HepG2 (cell line): ENCODE results near the gene MVP. TPM values are rescaled to one million over a fixed set of nuclear protein-coding genes. Genes with fewer than 3 reads are reported as not detected.

Experiments
- ADNP ChIP-seq: sonication (generic); formaldehyde crosslinking; IDR thresholded peaks from 2 replicates; pipeline ENCODE4 v1.4.0; 2020; ENCODE audit warnings: missing genetic modification reagents
- ARNT2 ChIP-seq: sonication (generic); formaldehyde crosslinking; IDR thresholded peaks from 2 replicates; pipeline ENCODE4 v1.8.0; 2022; ENCODE audit warnings: mild to moderate bottlenecking, low read depth, missing genetic modification reagents, moderate library complexity
- HBP1 ChIP-seq: IDR thresholded peaks from 2 replicates; pipeline ENCODE4 v1.6.1; 2016; ENCODE audit warnings: low read depth, control low read depth
- HMG20B ChIP-seq: conservative IDR thresholded peaks from 2 replicates; pipeline ENCODE4 v1.6.1; 2016; ENCODE audit warnings: missing genetic modification reagents, missing compliant biosample characterization
- MAF1 ChIP-seq: sonication (generic); formaldehyde crosslinking; IDR thresholded peaks from 2 replicates; pipeline ENCODE4 v1.5.0; 2020; ENCODE audit warnings: missing genetic modification reagents, borderline replicate concordance
- REL ChIP-seq: sonication (generic); formaldehyde crosslinking; conservative IDR thresholded peaks from 2 replicates; pipeline ENCODE4 v1.8.0; 2022; ENCODE audit warnings: mild to moderate bottlenecking, missing genetic modification reagents, moderate library complexity
- RERE ChIP-seq: IDR thresholded peaks from 2 replicates; pipeline ENCODE4 v1.6.1; 2016; ENCODE audit warnings: low read depth, missing genetic modification reagents, missing compliant biosample characterization
- ZNF274 ChIP-seq: sonication (generic); formaldehyde crosslinking; IDR thresholded peaks from 2 replicates; pipeline ENCODE4 v1.5.1; 2020; ENCODE audit warnings: mild to moderate bottlenecking, missing genetic modification reagents
- ZNF367 ChIP-seq: sonication (generic); formaldehyde crosslinking; IDR thresholded peaks from 2 replicates; pipeline ENCODE4 v1.4.0; 2020; ENCODE audit warnings: missing genetic modification reagents, borderline replicate concordance
- ZNF460 ChIP-seq: sonication (generic); formaldehyde crosslinking; IDR thresholded peaks from 2 replicates; pipeline ENCODE4 v1.5.1; 2020; ENCODE audit warnings: missing genetic modification reagents, mild to moderate bottlenecking, borderline replicate concordance
- ZNF496 ChIP-seq: sonication (generic); formaldehyde crosslinking; IDR thresholded peaks from 2 replicates; pipeline ENCODE4 v1.8.1; 2023; ENCODE audit warnings: mild to moderate bottlenecking, moderate library complexity, missing genetic modification reagents; ENCODE audit not compliant: insufficient replicate concordance
- ZNF639 ChIP-seq: conservative IDR thresholded peaks from 2 replicates; pipeline ENCODE4 v1.6.1; 2018; ENCODE audit warnings: missing genetic modification reagents
- polyA plus RNA-seq, 8 experiments: library from polyadenylated mRNA; depleted of rRNA in 3 of 8; stranded (reverse) in 7 of 8; unstranded in 1 of 8; fragments of >200 nt; fragmentation: Illumina TruSeq in 4 of 8; extraction: Trizol in 4 of 8; gene quantifications; 2 replicates each; pipeline versions ENCODE4 v1.2.1 to v1.2.3, GENCODE V29; 2011 to 2016; ENCODE audit warnings: low read depth in 4 of 8, missing spikeins in 1 of 8, mixed read lengths in 1 of 8; ENCODE audit not compliant: insufficient read depth in 1 of 8
- total RNA-seq, 5 experiments: library from RNA; depleted of rRNA; stranded (reverse); fragments of >200 nt; fragmentation: Illumina TruSeq; extraction: Trizol; gene quantifications; 2 replicates each; pipeline ENCODE4 v1.2.3, GENCODE V29; 2016; ENCODE audit warnings: low read depth in 1 of 5
- TF ChIP-seq, protein P1 (sequence below): IDR thresholded peaks from 2 replicates; pipeline ENCODE4 v1.6.1; 2016; ENCODE audit warnings: low read depth
- TF ChIP-seq, protein P2 (sequence below): sonication (generic); formaldehyde crosslinking; IDR thresholded peaks from 2 replicates; pipeline ENCODE4 v1.4.0; 2020; ENCODE audit warnings: missing genetic modification reagents, borderline replicate concordance

MVP gene
- total and polyA plus RNA-seq, 2 of the 13 experiments (the other 11 are each of a cell fraction or from before 2014, with no cell fraction given): 22.9 to 43.5 TPM

DNA sequence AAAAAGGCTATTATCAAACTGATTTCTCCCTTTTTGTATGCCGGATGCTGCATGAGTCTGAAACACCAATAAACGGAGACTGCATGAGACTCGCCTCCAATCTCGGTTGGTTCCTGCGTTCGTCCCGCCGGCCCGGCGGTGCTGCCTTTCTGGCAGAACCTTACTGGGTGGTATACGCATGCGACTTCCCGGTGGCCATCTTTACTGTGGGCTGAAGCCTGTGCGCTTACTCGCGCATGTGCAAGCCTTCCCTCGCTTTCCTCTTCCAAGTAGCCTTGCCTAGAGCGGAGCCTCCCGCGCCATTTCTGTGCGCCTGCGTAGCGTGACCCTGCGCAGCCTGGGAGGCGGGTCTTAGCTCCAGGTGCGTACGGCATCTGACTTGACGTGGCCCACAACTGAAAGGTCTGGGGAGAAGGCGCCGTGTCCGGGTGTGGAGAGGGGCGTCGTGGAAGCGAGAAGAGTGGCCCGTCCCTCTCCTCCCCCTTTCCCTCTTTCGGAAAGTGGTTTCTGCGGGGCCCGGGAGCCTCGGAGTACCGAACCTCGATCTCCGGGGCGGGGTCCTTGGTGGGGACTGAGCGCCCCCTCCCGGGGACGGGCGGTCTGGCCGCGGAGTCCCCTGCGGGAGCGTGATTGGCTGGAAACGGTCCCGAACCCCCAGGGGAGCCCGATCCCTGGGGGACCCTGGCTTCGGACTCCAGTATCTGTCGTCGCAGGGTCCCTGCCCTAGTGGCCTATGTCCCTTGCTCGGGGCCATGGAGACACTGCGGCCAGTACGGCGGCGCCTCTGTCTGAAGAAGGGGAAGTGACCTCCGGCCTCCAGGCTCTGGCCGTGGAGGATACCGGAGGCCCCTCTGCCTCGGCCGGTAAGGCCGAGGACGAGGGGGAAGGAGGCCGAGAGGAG, 4.2 kb upstream of the MVP start, which contains the start of gene PAGR1 (continued):
- TF ChIP-seq, protein P1, sequence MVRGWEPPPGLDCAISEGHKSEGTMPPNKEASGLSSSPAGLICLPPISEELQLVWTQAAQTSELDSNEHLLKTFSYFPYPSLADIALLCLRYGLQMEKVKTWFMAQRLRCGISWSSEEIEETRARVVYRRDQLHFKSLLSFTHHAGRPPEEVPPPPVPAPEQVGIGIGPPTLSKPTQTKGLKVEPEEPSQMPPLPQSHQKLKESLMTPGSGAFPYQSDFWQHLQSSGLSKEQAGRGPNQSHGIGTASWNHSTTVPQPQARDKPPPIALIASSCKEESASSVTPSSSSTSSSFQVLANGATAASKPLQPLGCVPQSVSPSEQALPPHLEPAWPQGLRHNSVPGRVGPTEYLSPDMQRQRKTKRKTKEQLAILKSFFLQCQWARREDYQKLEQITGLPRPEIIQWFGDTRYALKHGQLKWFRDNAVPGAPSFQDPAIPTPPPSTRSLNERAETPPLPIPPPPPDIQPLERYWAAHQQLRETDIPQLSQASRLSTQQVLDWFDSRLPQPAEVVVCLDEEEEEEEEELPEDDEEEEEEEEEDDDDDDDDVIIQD (CRISPR knock-in tag): no peak
- no peak for TF ChIP-seq ADNP (CRISPR knock-in tag)
- no peak for TF ChIP-seq ZNF496 (CRISPR knock-in tag)
- TF ChIP-seq, protein P2, sequence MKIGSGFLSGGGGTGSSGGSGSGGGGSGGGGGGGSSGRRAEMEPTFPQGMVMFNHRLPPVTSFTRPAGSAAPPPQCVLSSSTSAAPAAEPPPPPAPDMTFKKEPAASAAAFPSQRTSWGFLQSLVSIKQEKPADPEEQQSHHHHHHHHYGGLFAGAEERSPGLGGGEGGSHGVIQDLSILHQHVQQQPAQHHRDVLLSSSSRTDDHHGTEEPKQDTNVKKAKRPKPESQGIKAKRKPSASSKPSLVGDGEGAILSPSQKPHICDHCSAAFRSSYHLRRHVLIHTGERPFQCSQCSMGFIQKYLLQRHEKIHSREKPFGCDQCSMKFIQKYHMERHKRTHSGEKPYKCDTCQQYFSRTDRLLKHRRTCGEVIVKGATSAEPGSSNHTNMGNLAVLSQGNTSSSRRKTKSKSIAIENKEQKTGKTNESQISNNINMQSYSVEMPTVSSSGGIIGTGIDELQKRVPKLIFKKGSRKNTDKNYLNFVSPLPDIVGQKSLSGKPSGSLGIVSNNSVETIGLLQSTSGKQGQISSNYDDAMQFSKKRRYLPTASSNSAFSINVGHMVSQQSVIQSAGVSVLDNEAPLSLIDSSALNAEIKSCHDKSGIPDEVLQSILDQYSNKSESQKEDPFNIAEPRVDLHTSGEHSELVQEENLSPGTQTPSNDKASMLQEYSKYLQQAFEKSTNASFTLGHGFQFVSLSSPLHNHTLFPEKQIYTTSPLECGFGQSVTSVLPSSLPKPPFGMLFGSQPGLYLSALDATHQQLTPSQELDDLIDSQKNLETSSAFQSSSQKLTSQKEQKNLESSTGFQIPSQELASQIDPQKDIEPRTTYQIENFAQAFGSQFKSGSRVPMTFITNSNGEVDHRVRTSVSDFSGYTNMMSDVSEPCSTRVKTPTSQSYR: no peak; the same call in 1 of the 2 replicates
- TF ChIP-seq ZNF639: peak; percentile 51; the same call in 1 of the 2 replicates
- TF ChIP-seq HBP1 (CRISPR knock-in tag): peak; percentile 32
- TF ChIP-seq HMG20B: peak; percentile 41; the same call in 1 of the 2 replicates
- no peak for TF ChIP-seq RERE (CRISPR knock-in tag)
- no peak for TF ChIP-seq ZNF460 (CRISPR knock-in tag)
- 0 out of 2 replicates have a peak, but pooled peaks have one; percentile 22 for TF ChIP-seq REL (CRISPR knock-in tag)
- peak; percentile 93 for TF ChIP-seq ARNT2
- peak; percentile 97 for TF ChIP-seq ZNF274 (CRISPR knock-in tag)
- TF ChIP-seq ZNF367 (CRISPR knock-in tag): no peak
- TF ChIP-seq MAF1 (CRISPR knock-in tag): no peak
